GM18498 (cell line): ENCODE results near the gene PIGH.
"Not testable (repeated sequence)": the region's sequence is repeated elsewhere in the genome, so short reads cannot be mapped to it uniquely, and the experiment has no call there.

Experiments used
- ATAC-seq: cut with Tn5 transposase; IDR thresholded peaks from one replicate; pipeline ENCODE4 v1.9.1; 2021; ENCODE audit warnings: mild to moderate bottlenecking, moderate library complexity; ENCODE audit not compliant: unreplicated experiment

The PIGH gene

DNA sequence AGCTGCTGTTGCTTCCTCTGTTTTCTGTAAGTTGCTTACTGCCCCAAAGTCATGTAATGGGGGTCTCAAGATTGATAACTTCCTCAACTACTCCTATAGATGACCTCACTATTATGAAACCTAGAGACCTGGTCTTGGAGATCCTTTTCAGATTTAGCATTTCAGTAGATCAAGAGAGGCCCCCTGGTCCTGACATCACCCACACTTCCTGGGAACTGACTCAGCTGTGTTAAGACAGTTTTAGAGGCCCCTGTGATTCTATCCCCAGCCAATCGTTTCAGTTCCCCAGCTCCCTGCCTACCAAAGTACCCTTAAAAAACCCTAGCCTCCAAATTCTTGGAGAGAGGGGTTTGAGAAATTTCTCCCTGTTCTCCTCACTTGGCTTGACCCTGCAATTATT, 10.4 kb upstream of the PIGH start:
- ATAC-seq, result no peak

DNA sequence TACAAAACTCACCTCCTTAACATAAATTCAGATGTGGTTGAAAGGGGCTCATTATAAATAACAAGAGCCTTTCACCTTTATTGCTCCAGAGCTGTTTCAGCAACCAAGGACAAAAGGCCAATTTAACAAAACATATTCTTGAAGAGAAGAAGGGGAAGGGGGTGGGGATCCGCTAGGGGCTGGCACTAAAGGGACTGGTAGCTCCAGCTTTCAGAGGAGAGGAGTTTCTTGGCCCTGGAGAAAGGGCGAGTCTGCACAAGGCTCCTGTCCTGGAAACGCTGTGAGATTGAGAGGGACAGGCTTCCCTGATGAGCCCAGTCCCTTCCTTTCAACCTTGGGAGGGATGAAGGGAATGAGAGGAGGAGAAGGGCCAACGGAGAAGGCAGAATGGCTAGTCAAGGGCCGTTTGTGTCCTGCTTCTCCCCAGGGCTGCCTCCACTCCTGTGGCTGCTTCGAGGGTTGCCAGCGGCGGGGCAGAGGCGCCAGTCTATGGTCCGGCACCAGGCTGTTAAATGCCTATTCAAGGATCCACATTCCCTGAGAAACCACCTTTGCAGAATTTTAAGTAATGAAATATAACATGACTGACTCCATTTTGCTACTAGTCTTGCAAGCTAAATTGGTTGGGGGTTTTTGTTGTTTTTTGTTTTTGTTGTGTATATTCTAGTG, 9.7 kb upstream of the PIGH start:
- no peak for ATAC-seq

DNA sequence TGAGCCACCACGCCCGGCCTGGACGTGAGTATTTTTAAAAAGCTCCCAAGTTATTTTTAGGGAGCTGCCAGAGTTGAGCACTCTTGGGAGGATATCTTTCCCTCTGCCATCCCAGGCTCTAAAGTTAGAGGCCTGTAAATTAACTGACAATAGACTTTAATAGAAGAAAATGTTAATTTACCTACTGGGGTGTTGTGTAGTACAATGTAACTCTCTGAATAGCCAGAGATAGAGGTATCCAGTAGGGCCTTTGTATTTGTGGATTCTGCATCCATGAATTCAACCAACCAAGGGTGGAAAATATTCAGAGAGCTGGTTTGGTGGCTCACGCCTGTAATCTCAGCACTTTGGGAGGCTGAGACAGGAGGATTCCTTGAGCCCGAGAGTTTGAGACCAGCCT, 7.6 kb upstream of the PIGH start:
- no peak for ATAC-seq

DNA sequence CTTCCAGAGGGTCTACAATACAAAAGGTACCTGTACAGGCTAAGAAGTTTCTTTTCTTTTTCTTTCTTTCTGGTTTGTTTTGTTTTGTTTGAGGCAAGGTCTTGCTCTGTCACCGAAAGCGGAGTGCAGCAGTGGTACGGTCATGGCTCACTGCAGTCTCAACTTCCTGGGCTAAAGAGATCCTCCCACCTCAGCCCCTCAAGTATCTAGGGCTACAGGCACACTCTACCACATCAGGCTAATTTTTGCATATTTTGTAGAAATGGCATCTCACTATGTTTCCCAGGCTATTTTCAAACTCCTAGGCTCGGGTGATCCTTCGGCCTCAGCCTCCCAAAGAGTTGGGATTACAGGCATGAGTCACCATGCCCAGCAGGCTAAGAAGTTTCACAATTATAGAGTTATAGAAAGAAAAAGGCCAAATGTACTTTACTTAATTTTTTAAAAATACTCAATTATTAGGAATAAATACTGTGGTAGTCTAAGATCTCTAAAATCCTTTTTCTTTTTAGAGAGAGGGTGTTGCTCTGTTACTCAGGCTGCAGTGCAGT, 3.0 kb upstream of the PIGH start:
- peak; percentile 72 for ATAC-seq

DNA sequence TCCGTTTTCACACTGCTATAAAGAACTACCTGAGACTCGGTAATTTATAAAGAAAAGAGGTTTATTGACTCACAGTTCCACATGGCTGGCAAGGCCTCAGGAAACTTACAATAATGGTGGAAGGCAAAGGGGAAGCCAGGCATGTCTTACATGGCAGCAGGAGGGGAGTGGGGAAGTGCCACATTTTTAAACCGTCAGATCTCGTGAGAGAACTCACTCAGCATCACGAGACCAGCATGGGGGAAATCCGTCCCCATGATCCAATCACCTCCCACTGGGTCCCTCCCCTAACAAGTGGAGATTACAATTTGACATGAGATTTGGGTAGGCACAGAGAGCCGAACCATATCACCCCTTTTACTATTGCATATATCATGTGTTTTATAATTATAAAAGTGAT, 2.0 kb upstream of the PIGH start:
- ATAC-seq, result no peak

DNA sequence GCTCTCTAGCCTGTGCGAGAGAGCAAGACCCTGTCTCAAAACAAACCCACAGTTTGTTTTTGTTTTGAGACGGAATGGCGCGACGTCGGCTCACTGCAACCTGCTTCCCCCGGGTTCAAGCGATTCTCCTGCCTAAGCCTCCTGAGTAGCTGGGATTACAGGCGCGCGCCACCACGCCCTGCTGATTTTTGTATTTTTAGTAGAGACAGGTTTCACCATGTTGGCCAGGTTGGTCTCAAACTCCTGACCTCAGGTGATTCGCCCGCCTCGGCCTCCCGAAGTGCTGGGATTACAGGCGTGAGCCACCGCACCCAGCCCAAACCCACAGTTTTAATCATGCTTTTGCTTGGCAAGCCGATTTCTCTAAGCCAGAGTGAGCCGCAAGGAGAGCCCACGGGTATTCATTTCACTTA, 500 bp upstream of the PIGH start:
- ATAC-seq, result peak; percentile 0

DNA sequence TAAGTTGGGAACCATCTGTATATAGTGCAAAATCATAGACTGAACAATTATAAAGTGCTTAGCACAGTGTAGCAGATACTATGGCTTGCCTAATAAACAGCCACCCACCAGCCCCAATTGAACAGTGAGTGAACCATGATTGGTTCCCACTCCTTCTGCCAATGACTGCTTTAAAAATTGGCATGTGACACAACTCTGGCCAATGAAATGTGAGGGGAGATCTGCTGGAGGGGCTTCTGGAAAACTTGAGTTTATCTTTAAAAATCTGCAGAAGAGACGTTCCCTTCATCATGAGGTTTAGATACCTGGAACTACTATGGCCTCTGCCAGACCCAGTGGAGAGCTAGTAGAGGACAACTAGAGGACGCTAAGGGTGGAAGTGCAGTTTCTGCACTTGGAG, 4.7 kb downstream of the PIGH start:
- no peak for ATAC-seq

DNA sequence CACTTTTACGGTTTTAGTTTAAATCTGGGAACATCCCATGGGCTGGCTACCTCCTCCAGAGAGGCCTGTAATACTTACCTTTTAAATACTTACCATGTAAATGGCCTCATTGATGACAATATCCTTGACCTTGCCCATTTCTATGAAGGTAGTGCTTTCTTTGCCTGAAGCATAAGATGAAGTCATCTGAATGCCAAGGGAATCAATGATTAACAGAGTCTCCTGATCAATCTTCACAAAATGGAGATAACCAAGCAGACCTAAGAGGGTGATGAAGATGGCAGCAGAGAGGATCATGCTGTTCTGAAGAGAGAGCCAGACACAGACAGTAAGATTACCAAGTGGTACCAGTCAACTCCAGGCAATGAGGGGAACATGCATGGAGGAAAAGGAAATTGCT, 6.4 kb downstream of the PIGH start:
- ATAC-seq, result not testable (repeated sequence)

DNA sequence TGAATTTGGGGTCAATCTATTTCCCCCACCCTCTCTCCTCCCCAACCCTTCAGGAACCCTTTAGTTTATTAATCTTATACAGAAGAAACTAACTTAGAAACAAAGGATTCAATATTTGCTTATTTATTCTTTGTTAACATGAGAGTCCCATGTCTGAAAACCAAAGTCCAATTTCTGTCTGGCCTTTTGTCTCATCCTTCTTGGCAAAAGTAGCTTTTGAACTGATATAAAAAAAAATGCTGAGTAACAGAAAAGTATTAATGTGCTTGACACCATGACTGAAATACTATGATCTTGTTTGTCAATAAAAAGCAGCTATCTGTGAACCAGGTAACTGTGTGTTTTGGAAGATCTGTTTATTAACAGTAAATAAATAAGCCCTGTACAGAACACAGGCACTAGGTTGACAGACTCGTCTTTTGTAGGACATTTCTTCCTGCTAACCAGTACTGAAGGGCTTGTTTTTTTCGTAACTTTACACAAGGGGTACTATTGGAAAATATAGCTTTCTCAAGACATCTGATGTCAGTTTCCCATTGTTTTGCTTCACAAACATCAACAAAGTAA, 10.8 kb downstream of the PIGH start:
- ATAC-seq, result no peak

DNA sequence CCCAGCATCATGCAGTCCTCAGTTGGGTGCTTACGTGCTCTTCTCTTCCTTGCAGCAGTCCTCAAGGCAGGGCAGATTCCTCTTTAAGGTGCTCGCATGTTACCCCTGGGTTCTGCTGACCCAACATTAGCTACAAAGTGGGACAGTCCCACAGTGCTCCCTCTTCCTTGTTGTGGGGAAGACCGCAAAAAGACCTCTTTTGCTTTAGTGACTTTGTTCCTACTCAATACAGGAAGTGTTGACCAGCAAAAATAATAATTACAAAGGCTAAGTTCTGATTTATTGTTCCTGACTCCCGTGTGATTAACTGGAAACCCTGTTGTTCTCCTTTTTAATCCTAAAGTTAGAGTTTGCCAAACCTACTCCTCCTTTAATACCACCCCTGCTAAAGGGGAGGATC, 13.7 kb downstream of the PIGH start:
- no peak for ATAC-seq

DNA sequence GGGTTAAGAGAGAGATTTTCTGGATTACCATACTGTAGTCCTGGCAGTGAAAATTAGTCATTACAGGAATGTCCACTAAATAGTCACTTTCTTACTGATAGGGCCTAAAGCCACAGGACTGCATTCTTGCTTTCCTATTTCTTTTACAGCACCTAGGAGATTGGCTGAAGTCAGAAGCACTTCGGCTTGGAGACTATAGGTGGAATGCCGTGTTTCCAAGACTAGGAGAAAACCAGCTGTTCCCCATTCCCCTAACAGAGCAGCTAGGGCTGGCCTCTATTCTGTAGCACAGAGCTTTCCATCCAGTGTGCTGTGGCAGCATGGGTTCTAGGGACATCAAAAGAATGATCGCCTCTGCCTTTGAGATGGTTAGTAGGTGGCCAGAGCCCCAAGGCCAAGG, 15.1 kb downstream of the PIGH start:
- ATAC-seq, result no peak

DNA sequence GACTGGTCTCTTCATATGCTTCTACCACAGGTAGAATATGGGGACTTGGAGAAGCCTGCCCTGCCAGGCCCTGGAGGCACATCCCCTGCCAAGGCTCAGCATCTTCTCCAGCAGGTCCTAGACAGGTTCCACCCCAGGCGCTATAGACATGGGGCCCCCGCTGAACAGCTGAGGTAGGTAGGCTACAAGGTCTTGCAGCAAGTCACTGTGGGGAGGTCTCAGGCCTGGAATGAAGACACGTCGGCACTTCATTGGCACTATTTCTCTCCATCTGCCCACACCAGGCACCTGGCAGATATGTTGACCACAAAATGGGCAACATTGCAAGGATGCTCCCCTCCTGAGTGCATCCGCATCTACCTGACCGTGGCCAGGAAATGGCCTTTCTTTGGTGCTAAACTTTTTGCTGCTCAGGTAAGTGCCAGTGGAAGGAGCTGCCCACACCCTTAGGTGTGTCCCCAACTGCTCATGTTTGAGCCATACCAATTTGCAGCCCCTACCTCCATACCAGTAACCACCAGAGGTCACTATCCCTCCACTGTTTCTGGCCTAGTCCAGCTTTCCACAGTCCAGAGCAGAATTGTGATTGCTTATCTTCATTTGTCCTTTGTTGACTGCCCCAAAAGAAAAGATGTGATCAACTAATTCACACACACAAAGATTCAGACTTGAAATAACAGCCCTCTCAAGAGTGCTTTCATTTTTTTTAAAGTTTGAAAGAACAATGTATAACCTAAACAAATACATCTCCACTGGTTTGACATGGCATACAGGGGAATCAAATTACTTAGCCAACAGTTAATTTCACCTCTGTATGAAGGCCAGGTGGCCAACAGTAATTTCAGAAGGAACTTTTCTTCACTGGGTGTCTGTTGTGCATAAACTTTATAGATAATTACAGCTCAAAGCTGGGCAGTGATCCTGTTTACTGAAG, 16.1 kb downstream of the PIGH start:
- peak; percentile 72 for ATAC-seq

DNA sequence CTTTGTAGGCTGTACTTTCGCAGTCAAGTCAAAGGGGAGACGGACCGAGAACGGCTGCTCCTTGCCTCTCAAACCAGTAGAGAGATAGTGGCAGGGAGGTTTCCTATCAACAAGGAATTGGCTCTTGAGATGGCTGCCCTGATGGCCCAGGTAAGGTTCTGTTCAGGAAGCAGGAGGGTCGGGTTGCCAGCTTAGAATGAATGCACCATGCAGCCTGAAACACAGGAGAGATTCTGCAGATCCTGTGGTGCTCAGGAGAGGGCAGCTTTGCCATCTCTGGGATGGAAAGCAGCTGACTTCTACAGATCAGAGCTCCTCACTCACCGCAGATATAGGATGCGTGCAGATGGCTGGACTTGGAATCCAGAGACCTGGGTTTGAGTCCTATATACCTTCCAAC, 18.0 kb downstream of the PIGH start:
- no peak for ATAC-seq

DNA sequence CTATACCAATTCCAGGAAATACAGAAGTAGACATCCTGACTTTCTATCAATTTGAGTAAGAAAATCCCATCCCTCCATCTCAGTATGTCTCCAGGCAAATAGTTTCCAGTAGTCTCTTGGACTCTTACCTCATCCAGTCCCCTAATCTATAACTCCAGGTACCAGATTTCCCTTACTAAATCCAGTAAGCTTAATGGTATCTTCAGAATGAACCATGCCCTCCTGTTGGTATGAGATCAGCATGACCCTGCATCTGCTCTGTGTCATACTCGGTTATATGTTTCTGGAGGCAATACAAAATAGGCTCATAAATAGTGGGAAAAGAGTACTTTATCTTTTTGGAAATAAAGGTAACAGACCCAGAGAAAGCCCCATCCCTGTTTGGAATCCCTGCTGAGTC, 18.4 kb downstream of the PIGH start:
- ATAC-seq, result no peak

DNA sequence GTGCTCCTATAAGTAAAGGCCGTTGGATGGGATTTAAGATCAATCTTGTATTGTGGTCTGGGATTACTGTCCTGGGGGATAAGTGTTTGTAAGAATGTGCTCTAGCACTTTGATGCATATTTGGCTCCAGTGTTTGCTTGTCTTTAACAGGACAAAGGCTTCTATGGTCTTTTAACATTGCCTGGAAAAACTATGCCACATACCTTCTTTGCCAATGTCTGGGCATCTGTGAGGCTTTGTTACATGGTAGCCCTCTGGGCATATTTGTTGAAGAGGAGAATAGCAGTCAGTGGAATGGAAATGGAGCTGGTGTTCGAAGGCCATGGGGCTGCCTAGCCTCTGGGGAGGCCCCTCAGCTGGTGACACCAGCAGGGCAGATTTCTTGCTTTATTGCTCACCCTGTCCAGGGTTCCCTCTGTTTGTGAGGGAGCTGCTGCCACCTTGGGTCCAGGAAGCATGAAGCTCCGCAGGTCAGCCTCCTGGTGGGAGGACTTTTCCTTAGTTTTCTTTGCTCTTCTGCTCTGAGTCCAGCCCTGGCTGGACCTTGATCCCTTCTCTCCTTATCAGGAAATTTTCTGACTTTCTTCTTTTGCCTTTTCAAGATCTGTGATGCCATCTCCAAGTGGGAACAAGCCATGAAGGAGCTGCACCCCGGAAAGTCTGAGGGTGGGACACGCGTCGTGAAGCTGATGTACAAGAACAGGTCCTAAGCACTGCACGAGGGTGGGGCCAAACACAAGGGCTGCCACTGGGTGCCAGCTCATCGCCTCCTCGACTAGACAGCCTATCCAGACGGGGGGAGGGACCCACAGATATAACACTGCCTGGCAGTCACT, 19.5 kb downstream of the PIGH start:
- no peak for ATAC-seq

DNA sequence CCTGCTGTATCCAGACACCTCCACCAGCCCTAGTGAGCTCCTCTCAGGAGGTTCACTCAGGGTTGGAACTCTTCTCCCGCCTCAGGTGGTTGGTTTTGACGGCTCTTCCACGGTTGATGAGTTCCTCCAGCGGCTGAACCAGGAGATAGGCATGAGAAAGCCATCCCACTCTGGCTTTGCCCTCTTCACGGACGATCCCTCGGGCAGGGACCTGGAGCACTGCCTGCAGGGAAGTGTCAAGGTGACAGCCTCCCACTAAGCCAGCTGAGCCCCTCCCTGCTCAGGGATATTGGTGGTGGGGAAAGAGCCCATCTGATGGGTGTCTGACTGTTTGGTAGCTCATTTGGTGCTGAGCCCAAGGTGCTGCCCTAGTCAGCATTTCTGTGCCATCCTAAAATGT, 20.4 kb downstream of the PIGH start:
- no peak for ATAC-seq

DNA sequence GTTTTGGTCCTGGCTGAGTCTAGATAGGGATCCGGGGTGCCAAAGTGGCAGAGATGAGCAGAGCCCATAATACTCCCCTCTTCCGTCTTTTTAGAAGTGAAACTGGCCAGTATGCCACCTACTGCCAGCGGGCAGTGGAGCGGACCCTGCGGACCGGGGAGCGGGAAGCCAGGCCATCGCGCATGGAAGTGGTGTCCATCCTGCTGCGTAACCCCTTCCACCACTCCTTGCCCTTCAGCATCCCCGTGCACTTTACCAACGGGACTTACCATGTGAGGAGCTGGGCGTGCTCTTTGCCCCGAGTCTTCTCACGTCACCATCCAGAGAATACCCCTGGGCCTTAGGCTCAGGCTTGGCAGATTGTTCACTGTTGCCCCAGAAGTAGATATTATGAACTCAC, 21.0 kb downstream of the PIGH start:
- ATAC-seq, result no peak

DNA sequence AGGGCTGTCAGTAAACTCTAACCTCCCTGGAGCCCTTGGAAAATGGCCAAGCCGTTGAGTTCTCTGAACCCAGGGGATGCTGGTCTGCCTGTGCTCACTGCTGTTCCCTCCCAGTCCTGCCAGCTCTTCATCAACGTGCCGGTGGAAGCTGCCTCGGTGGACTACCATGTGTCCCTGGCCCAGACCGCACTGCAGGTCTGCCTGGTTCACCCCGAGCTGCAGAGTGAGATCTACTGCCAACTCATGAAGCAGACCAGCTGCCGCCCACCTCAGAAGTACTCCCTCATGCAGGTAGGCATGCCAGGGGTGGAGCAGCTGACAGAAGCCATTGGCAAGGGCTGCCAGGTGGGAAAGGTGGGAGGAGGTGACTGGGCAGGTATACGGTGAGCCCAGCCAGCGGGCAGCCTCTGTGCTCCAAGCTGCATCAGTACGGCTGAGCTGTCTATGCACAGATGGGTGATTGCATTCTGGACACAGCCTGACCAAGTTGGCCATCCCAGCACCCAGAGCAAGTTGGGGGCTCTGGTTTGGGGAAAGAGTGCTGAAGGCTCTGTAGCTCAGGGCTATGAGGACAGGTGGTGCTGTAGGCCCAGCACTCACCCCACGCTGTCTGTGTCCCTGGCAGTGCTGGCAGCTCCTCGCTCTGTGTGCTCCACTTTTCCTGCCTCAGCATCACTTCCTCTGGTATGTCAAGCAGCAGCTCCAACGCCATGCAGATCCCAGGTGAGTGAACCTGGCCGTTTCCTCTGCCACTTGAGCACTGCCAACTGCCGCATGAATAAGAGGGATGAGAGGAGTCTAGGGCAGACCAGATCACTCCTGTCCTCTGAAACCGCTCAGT, 21.9 kb downstream of the PIGH start:
- no peak for ATAC-seq

DNA sequence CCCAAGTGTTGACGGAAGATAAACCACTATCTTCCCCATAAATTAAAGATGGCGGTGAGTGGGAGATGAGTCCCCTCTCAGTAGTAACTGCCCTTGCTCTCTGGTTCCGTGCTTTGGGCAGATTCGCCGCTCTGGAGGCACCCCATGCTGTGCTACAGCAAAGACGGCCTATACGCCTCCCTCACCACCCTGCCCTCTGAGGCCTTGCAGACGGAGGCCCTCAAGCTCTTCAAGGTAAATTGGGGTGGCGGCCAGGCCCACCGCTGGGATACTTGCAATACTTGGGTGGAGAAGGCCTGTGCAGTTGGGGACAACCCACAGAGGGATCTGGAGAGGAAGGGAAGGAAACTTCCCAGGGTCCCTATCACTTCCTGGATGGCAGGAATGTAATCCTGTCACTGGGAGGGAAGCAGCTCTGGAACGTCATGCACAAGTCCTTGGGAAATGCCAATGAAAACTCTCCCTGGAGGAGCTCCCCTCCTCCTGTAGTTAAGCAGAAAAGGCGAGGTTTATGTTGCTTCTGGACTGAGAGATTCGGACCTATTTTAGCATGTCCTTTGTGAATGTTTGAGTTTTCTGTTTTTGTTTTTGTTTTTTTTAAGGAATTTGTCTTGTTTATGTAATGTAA, 22.8 kb downstream of the PIGH start:
- ATAC-seq, result no peak
